ENCODE measurements around the gene BARX2.

GRCh38 chr11:129348813-129349212 lies 26.8 kb upstream of the BARX2 start:
- TF ChIP-seq CTCF (IDR thresholded peaks at IDR 0.05) (no peak), POLR2A (IDR thresholded peaks at IDR 0.05) (no peak), POLR2AphosphoS5 (IDR thresholded peaks at IDR 0.05) (no peak), EP300 (IDR thresholded peaks at IDR 0.05; ENCODE audit: low read depth) (no peak)
